ENCODE results near the gene PEPD.
"Not testable (repeated sequence)": the region's sequence is repeated elsewhere in the genome, so short reads cannot be mapped to it uniquely, and the experiment has no call there.

PEPD gene

DNA sequence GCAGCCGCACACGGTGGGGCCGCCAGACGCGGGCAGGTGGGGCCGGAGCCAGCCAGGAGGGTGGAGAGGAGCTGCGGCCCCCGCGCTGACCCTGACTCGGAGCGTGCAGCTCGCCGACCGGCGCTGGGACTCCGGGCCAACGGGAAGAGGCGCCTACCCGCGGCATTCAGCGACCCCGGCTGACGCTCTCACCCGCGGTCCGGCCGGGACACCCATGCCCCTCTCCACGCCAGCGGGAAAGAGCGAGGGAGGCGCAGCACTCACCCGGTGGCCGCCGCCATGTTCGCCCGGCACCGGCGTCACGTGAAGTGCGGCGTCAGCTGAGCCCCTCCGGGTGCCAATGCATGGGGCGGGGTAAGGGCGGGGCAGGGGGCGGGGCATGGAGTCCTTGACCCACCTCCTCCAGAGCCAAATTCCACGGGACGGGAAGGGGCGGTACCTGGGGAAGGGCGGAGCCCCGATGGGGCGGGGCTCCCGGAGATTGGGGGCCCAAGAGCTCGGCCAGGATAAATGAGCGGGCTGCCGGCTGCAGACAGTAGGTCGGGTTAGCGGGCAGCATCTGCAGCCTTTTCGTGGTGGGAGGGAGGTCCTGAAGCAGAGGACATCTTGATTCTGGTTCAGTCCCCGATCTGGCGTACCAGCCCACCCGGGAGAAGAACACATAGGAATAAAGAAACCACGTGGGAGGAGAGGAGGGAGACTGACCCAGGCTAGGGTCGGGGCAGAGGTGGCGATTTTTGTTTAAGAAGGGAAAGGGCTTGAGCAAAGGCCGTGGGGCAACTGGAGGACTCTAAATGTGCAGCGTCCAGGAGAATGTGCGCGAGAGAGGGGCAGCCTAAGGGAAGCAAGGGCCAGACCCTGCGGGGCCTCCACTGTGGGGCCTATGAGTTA is at the start of gene PEPD:
TSS of gene PEPD (minus strand) at position 312 of the 891 bp plus-strand sequence. CDS start at position 281, 31 bp downstream.
- peak; percentile 25 for DNase-seq (ENCODE audit: low read depth, low spot score)

DNA sequence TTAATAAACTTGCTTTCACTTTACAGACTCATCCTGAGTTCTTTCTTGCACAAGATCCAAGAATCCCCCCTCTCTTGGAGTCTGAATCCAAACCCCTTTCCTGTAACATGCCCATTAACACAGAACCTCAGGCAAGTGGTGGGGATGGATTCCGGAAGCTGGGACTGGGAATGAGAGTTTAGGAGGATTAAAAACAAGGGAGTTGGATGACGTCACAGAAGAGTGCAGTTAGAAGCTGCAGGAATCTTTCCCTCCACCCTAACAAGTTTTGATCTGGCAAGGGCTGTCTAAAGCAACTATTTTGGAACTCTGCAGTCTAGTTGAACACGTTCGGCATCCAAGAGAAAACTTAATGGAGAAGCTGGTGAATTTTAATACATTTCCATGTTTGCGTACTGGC is 48.2 kb upstream of the PEPD start:
- DNase-seq (ENCODE audit: low read depth, low spot score): no peak

- DNase-seq (ENCODE audit: low read depth, low spot score): no peak
Measured at GRCh38 chr19:33568706-33569105, 47.1 kb upstream of the PEPD start.

GRCh38 chr19:33564836-33565338 is 43.3 kb upstream of the PEPD start:
- no peak for DNase-seq (ENCODE audit: low read depth, low spot score)

DNA sequence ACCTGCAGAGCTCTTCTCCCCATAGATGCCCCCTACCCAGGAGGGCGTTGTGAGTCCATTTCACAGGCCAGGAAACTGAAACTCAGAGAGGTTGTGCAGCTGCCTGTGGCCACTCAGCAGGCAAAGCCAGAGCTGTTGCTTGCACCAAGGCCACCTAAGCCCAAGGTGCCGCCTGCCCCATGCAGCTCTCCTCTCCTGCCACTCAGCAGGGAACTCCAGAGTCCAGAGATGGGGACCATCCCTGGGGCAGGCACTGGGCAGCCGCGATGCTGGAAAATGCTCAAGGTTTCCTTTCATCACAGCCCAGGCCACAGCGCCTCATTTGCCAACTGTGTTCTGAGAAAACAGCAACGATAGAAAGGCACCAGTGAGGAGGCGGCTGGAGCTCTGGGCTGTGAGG is 41.0 kb upstream of the PEPD start:
- no peak for DNase-seq (ENCODE audit: low read depth, low spot score)

- DNase-seq (ENCODE audit: low read depth, low spot score): not testable (repeated sequence)
Measured at GRCh38 chr19:33561666-33562065, 40.1 kb upstream of the PEPD start.

- DNase-seq (ENCODE audit: low read depth, low spot score): no peak
Measured at GRCh38 chr19:33561261-33561660, 39.7 kb upstream of the PEPD start.

DNA sequence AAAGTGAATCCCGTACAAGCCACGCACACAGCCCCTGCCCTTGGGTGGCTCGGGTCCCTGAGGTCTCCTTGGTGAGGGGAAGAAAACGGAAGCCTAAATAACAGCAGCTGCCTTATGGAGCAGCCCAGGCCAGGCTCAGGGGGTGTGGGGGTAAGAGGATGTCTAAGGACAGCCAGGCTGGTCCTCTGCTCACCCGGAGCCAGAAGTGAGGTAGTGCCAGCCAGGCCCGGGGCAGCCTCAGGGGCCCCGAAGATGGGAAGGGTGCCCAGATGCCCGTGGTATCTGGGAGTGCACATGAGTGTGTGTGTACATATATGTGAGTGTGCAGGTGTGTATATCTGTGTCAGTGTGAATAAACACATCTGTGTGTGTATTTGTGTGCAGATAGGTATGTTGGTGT is 38.4 kb upstream of the PEPD start:
- DNase-seq (ENCODE audit: low read depth, low spot score): no peak

DNA sequence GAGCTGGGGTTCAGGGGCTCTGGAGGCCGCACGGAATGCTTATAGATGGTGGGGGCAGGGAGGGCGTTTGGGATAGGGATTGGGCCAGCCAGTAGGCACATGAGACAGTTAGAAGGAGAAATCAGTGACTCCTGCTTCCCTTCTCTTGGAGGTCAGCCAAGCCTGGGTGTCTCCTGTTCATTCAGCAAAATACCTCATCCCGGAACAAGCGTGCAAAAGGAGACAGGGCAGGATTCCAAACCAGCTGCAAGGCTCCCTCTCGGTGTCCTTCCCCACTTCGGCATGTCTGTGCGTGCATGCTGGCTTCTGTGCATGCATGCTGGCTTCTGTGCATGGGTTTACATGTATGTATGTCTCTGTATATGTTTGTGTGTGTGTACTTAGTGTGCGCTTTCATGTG is 37.3 kb upstream of the PEPD start:
- no peak for DNase-seq (ENCODE audit: low read depth, low spot score)

- DNase-seq (ENCODE audit: low read depth, low spot score): no peak
Measured at GRCh38 chr19:33558151-33558550, 36.6 kb upstream of the PEPD start.

DNA sequence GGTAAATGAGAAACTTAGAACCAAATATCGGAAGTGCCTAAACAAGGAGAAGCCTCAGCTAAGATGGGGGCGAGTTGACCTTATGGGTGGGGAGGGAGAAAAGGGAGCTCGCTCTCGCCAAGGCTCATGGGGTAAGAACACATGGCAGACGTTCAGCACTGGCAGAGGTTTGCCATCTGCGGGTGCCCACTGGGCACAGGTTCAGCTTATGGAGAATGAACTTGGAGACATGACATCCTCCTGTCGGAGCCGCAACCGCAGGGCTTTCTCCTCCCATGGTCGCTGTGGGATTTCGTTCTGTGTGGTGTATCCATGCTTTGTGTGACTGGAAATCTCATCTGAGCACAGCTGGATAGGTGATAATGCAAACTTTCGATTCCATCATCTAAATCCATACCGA is 36.1 kb upstream of the PEPD start:
- no peak for DNase-seq (ENCODE audit: low read depth, low spot score)

DNA sequence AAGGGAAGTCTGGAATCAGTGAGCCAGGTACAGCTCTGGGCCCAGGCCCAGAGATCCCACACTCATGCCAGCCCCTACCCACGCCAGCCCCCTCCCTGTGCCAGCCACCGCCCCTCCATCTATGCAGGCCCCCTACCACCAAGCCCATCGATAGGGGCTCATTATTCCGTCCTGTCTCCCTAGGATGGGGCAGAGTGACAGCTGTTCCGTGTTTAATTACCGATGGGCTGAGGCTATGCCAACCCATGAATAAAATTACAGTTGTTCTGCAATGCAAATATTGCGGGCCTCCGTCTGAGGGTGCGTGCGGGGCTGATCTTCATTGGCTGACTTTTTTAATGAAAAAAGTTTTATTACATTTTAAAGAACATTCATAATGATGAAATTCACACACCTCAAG is 35.6 kb upstream of the PEPD start:
- no peak for DNase-seq (ENCODE audit: low read depth, low spot score)

DNA sequence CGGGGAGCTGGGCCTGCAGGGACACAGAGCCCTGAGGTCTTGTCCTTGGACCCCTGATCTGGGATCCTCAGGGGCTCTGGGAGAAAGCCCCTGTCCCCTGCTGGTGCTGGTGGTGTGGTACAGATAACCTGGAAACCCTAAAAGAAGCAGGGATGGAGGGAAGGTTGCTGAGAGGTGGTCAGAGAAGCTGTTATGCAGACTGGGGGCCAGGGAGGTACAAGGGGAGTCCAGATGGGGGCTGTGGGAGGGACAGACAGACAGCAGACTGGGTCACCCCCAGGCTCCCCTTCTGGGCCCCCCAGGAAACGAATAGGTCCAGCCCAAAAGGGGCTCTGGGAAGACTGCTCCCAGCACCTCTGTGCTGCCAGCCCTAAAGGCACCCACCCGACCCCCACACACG is 34.7 kb upstream of the PEPD start:
- DNase-seq (ENCODE audit: low read depth, low spot score): no peak

- DNase-seq (ENCODE audit: low read depth, low spot score): not testable (repeated sequence)
Measured at GRCh38 chr19:33555726-33556125, 34.1 kb upstream of the PEPD start.

DNA sequence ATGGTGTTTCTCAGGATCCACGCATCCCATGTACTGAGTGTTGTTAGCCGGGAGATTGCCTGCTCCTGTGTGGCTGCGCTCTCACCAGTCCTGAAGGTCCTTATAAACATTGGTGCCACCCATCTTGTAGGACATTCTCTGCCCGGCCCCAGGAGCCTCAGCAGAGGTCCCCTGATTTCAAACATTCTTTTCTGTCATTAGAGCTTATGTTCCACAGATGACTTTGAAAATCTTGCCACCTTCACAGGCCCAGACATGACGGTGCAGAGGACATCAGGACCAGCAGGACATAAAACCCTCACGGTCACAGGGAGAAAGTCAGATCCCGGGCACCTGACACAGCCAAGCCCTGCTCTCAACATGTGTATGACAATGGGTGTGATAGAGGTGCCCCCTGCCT is 33.2 kb upstream of the PEPD start:
- no peak for DNase-seq (ENCODE audit: low read depth, low spot score)

- no peak for DNase-seq (ENCODE audit: low read depth, low spot score)
Measured at GRCh38 chr19:33554391-33554790, 32.8 kb upstream of the PEPD start.

- DNase-seq (ENCODE audit: low read depth, low spot score): no peak
Measured at GRCh38 chr19:33553530-33554310, 32.1 kb upstream of the PEPD start.

- DNase-seq (ENCODE audit: low read depth, low spot score): no peak
Measured at GRCh38 chr19:33552928-33553279, 31.3 kb upstream of the PEPD start.

- no peak for DNase-seq (ENCODE audit: low read depth, low spot score)
Measured at GRCh38 chr19:33552191-33552927, 30.8 kb upstream of the PEPD start.

DNA sequence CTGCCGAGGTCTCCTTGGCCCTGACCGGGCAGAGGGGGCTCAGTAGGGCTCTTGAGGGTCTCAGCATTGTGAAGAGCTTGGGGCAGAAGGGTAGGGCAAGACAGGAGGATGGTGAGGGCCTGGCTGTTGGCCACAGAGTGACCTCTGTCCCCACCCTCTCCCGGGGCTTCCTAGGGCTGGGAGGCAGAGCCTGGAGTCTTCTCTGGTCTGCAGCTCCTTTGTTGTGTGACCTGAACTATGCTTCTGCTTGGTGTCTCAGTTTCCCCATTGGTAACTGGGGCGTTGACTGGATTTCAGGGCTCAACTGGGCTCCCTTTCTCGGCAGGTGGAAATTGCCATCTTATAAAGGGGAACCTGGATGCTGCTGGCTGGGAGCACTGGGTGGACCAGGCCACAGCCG is 30.1 kb upstream of the PEPD start:
- no peak for DNase-seq (ENCODE audit: low read depth, low spot score)

DNA sequence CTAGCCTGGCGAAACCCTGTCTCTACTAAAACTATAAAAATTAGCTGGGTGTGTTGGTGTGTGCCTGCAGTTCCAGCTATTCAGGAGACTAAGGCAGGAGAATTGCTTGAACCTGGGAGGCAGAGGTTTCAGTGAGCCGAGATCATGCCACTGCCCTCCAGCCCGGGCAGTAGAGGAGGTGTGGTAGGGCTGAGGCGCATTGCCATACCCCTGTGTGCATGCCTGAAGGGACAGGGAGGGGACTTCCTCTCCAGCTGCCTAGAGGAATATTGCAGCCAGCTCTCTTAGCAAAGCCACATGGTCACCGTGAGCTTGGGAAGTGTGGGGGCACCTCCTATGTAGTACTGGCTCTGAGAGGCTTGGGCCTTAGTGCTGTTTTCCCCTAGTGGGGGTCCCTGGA is 29.2 kb upstream of the PEPD start:
- no peak for DNase-seq (ENCODE audit: low read depth, low spot score)

GRCh38 chr19:33547676-33548075 is 26.1 kb upstream of the PEPD start:
- no peak for DNase-seq (ENCODE audit: low read depth, low spot score)
